GM12875 (cell line): ENCODE data around the gene RGS6.

Experiments
- H3K4me3 ChIP-seq: one replicate; pipeline ENCODE4 v1.5.1; 2011; ENCODE audit warnings: low read depth, low read length, control low read depth
- CTCF ChIP-seq: IDR thresholded peaks from 2 replicates; pipeline ENCODE4 v1.5.1; 2011; ENCODE audit warnings: low read depth, mild to moderate bottlenecking, control low read depth, inconsistent platforms, low read length, moderate library complexity, borderline replicate concordance; ENCODE audit not compliant: insufficient read depth

RGS6 gene

DNA sequence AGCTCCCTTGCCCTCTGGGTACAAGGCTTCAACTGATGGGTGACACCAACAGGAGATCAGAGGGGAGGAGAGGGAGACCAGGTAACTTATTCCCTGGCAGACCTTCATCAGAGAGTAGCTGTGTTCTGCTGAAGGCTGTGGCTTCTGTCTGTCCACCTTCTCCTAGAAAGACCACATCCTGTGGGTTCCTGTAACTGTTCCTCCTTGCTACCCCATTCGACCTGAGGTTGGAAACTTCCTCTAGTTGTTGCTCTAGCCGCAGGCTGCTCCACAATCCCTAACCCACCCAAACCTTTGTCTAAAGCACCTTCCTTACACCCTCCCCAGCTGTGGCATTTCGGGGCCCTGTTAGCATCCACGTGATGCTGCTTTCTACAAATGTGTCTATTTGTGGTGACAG lies 507.5 kb downstream of the RGS6 start:
- TF ChIP-seq CTCF: no peak
- no peak overlapping the region for H3K4me3 ChIP-seq

DNA sequence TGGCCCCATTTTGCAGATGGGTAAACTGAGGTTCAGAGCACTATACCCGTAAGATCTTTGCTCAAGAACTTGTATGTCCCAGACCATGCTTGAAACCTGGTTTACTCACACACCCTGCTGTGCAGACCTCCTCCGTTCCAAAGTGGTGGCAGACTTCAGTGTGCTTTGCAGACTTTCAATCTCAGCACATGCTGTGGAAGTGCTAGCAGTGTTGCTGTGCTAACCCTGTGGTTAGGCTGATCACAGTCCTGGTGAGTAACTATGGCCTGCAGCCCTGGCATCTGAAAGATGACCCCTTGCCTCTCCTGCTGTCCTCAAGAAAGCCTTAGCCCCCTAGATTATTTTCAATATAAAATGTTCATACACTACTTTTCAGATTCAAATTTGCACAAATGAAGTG lies 511.0 kb downstream of the RGS6 start:
- no peak overlapping the region for H3K4me3 ChIP-seq
- TF ChIP-seq CTCF: no peak

- TF ChIP-seq CTCF: no peak
- H3K4me3 ChIP-seq: no peak overlapping the region
Observed at GRCh38 chr14:72443991-72444441, 511.8 kb downstream of the RGS6 start.

GRCh38 chr14:72444701-72445100 lies 512.5 kb downstream of the RGS6 start:
- H3K4me3 ChIP-seq: no peak overlapping the region
- no peak for TF ChIP-seq CTCF

GRCh38 chr14:72448212-72448611 lies 516.0 kb downstream of the RGS6 start:
- H3K4me3 ChIP-seq: no peak overlapping the region
- no peak for TF ChIP-seq CTCF

- H3K4me3 ChIP-seq: no peak overlapping the region
- TF ChIP-seq CTCF: no peak
Observed at GRCh38 chr14:72450473-72451044, 518.3 kb downstream of the RGS6 start.

GRCh38 chr14:72451054-72451972 lies 519.1 kb downstream of the RGS6 start:
- no peak overlapping the region for H3K4me3 ChIP-seq
- TF ChIP-seq CTCF: no peak
